H1 (cell line): ENCODE data around the gene ALOX15. TPM values are rescaled to one million over a fixed set of nuclear protein-coding genes. Genes with fewer than 3 reads are reported as not detected.

Experiments used
- EGR1 ChIP-seq: IDR thresholded peaks from 2 replicates; pipeline ENCODE4 v1.6.1; 2011; ENCODE audit warnings: low read depth, low read length, borderline replicate concordance
- HDAC2 ChIP-seq, 2 experiments: fragments of 300-600 bp in 1 of 2; sonication (generic) in 1 of 2; IDR thresholded peaks; 2 replicates each; pipeline ENCODE4 v1.6.1; 2011 to 2012; ENCODE audit warnings: low read depth in 2 of 2, low read length in 2 of 2, mild to moderate bottlenecking in 2 of 2, moderate library complexity in 2 of 2, borderline replicate concordance in 1 of 2, inconsistent platforms in 1 of 2
- NANOG ChIP-seq: IDR thresholded peaks from 2 replicates; pipeline ENCODE4 v1.6.1; 2011; ENCODE audit warnings: low read length, low read depth, mild to moderate bottlenecking, inconsistent platforms; ENCODE audit not compliant: insufficient read depth, poor library complexity, severe bottlenecking
- NRF1 ChIP-seq: IDR thresholded peaks from 2 replicates; pipeline ENCODE4 v1.6.1; 2011; ENCODE audit warnings: mild to moderate bottlenecking, low read depth, low read length, improper control_type of control experiment
- RAD21 ChIP-seq, 2 experiments: IDR thresholded peaks in 1 of 2; conservative IDR thresholded peaks in 1 of 2; 2 replicates each; pipeline ENCODE4 v1.6.1; 2011; ENCODE audit warnings: low read depth in 2 of 2, low read length in 2 of 2, improper control_type of control experiment in 1 of 2, inconsistent platforms in 1 of 2, mild to moderate bottlenecking in 1 of 2, moderate library complexity in 1 of 2
- RNF2 ChIP-seq: fragments of 200-900, 300-1000 bp; sonication (generic); IDR thresholded peaks from 2 replicates; pipeline ENCODE4 v1.7.1; 2016; ENCODE audit warnings: borderline replicate concordance, low read depth, mild to moderate bottlenecking, antibody characterized with exemption, low read length; ENCODE audit not compliant: poor library complexity, severe bottlenecking; ENCODE audit errors: missing control alignments
- SAP30 ChIP-seq: fragments of 300-600 bp; sonication (generic); IDR thresholded peaks from 2 replicates; pipeline ENCODE4 v1.7.1; 2012; ENCODE audit warnings: low read length, moderate library complexity, mild to moderate bottlenecking, inconsistent platforms; ENCODE audit not compliant: insufficient read depth, insufficient replicate concordance
- SIRT6 ChIP-seq: IDR thresholded peaks from one replicate; pipeline ENCODE4 v1.7.1; 2012; ENCODE audit warnings: low read length, inconsistent platforms
- polyA plus RNA-seq, 7 experiments: library from polyadenylated mRNA; depleted of rRNA in 3 of 7; stranded (reverse) in 5 of 7; unstranded in 2 of 7; fragments of >200 nt in 5 of 7; fragments of 200-250 nt in 2 of 7; gene quantifications; 1 replicate in 5 of 7; 2 replicates in 1 of 7; 4 replicates in 1 of 7; pipeline versions ENCODE4 v1.2.1 to v1.2.3, GENCODE V29; 2011 to 2013; ENCODE audit warnings: missing spikeins in 2 of 7, mixed read lengths in 2 of 7
- total RNA-seq: library from RNA; stranded (reverse); fragmentation: NEBNext Ultra II Directional; extraction: Animal tissue kit (Norgen Biotek cat#: 25700); gene quantifications from 2 replicates; pipeline ENCODE4 v1.2.1, GENCODE V29; 2021
- TF ChIP-seq, protein P1 (sequence below): fragments of 300-600 bp; sonication (generic); IDR thresholded peaks from 2 replicates; pipeline ENCODE4 v1.7.1; 2012; ENCODE audit warnings: low read length, moderate library complexity, mild to moderate bottlenecking, inconsistent platforms; ENCODE audit not compliant: insufficient replicate concordance

Gene ALOX15
- total and polyA plus RNA-seq, 2 of the 8 experiments (the other 6 are each of a cell fraction or from before 2014, with no cell fraction given) = 1.5 to 1.7 TPM

DNA sequence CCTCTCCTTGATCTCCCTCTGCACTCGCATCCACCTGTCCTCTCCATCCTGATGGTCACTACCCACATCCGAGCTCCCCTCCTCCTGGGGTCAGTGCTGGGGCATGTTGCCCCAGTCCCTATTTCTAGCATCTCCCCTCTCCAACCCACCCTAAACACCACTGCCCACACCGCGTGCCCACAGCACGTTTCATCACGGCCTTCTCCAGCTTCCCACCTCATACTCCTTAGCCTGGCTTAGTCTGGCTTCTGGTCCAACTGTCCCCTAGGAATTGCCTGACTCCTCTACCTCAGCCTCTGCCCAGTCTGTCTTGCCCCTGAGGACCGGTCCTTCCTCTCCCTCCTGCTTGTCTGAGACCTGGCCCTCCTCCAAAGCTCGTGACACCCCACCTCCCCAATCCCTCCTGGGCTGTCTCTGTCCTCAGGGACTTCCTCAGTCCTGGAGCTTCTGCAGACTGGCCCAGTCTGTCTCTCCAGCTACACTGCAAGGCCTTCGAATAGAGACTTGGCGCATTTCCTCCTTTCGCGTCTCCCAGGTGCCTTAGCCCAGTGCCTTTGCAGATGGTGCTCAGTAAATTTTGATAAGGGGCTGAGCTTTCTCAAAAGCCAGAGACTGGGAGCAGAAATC, 4.9 kb downstream of the ALOX15 start (continued):
- TF ChIP-seq, protein P1, sequence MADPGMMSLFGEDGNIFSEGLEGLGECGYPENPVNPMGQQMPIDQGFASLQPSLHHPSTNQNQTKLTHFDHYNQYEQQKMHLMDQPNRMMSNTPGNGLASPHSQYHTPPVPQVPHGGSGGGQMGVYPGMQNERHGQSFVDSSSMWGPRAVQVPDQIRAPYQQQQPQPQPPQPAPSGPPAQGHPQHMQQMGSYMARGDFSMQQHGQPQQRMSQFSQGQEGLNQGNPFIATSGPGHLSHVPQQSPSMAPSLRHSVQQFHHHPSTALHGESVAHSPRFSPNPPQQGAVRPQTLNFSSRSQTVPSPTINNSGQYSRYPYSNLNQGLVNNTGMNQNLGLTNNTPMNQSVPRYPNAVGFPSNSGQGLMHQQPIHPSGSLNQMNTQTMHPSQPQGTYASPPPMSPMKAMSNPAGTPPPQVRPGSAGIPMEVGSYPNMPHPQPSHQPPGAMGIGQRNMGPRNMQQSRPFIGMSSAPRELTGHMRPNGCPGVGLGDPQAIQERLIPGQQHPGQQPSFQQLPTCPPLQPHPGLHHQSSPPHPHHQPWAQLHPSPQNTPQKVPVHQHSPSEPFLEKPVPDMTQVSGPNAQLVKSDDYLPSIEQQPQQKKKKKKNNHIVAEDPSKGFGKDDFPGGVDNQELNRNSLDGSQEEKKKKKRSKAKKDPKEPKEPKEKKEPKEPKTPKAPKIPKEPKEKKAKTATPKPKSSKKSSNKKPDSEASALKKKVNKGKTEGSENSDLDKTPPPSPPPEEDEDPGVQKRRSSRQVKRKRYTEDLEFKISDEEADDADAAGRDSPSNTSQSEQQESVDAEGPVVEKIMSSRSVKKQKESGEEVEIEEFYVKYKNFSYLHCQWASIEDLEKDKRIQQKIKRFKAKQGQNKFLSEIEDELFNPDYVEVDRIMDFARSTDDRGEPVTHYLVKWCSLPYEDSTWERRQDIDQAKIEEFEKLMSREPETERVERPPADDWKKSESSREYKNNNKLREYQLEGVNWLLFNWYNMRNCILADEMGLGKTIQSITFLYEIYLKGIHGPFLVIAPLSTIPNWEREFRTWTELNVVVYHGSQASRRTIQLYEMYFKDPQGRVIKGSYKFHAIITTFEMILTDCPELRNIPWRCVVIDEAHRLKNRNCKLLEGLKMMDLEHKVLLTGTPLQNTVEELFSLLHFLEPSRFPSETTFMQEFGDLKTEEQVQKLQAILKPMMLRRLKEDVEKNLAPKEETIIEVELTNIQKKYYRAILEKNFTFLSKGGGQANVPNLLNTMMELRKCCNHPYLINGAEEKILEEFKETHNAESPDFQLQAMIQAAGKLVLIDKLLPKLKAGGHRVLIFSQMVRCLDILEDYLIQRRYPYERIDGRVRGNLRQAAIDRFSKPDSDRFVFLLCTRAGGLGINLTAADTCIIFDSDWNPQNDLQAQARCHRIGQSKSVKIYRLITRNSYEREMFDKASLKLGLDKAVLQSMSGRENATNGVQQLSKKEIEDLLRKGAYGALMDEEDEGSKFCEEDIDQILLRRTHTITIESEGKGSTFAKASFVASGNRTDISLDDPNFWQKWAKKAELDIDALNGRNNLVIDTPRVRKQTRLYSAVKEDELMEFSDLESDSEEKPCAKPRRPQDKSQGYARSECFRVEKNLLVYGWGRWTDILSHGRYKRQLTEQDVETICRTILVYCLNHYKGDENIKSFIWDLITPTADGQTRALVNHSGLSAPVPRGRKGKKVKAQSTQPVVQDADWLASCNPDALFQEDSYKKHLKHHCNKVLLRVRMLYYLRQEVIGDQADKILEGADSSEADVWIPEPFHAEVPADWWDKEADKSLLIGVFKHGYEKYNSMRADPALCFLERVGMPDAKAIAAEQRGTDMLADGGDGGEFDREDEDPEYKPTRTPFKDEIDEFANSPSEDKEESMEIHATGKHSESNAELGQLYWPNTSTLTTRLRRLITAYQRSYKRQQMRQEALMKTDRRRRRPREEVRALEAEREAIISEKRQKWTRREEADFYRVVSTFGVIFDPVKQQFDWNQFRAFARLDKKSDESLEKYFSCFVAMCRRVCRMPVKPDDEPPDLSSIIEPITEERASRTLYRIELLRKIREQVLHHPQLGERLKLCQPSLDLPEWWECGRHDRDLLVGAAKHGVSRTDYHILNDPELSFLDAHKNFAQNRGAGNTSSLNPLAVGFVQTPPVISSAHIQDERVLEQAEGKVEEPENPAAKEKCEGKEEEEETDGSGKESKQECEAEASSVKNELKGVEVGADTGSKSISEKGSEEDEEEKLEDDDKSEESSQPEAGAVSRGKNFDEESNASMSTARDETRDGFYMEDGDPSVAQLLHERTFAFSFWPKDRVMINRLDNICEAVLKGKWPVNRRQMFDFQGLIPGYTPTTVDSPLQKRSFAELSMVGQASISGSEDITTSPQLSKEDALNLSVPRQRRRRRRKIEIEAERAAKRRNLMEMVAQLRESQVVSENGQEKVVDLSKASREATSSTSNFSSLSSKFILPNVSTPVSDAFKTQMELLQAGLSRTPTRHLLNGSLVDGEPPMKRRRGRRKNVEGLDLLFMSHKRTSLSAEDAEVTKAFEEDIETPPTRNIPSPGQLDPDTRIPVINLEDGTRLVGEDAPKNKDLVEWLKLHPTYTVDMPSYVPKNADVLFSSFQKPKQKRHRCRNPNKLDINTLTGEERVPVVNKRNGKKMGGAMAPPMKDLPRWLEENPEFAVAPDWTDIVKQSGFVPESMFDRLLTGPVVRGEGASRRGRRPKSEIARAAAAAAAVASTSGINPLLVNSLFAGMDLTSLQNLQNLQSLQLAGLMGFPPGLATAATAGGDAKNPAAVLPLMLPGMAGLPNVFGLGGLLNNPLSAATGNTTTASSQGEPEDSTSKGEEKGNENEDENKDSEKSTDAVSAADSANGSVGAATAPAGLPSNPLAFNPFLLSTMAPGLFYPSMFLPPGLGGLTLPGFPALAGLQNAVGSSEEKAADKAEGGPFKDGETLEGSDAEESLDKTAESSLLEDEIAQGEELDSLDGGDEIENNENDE = no peak
- TF ChIP-seq NANOG = no peak
- TF ChIP-seq NRF1 = no peak
- TF ChIP-seq SIRT6 = no peak
- TF ChIP-seq RAD21 (IDR thresholded peaks at IDR 0.05 in 1 of 2, conservative IDR thresholded peaks at IDR 0.05 in 1 of 2; ENCODE audit: low read depth in 2 of 2, low read length in 2 of 2) = no peak
- no peak for TF ChIP-seq HDAC2 (IDR thresholded peaks at IDR 0.05; ENCODE audit: borderline replicate concordance in 1 of 2, low read depth in 2 of 2, low read length in 2 of 2)
- TF ChIP-seq EGR1 = no peak
- no peak for TF ChIP-seq SAP30
- TF ChIP-seq RNF2 = no peak
